ENCODE measurements around the gene TRIM65. TPM values are rescaled to one million over a fixed set of nuclear protein-coding genes. Genes with fewer than 3 reads are reported as not detected.

The TRIM65 gene
- total and polyA plus RNA-seq, 2 of the 13 experiments (the other 11 are each of a cell fraction or from before 2014, with no cell fraction given): 10.3 to 22.4 TPM

GRCh38 chr17:75891605-75892555, 4.9 kb downstream of the TRIM65 start (continued):
- TF ChIP-seq HHEX (CRISPR knock-in tag; IDR thresholded peaks at IDR 0.05) (no peak), ZNF567 (CRISPR knock-in tag; IDR thresholded peaks at IDR 0.05; ENCODE audit: borderline replicate concordance) (no peak), ZNF784 (CRISPR knock-in tag; IDR thresholded peaks at IDR 0.05; ENCODE audit: borderline replicate concordance) (peak; percentile 77; the same call in 1 of the 2 replicates), TAF1 (CRISPR knock-in tag; IDR thresholded peaks at IDR 0.05) (peak; percentile 43; the same call in 1 of the 2 replicates), BCL3 (CRISPR knock-in tag; IDR thresholded peaks at IDR 0.05) (no peak), POLR2G (IDR thresholded peaks at IDR 0.05; ENCODE audit: low read depth, low read length) (no peak), MXD1 (CRISPR knock-in tag; IDR thresholded peaks at IDR 0.05) (no peak; the same call in 1 of the 2 replicates), ZBTB2 (CRISPR knock-in tag; IDR thresholded peaks at IDR 0.05; ENCODE audit: low read depth) (0 out of 2 replicates have a peak, but pooled peaks have one; percentile 7), ZNF33B (CRISPR knock-in tag; IDR thresholded peaks at IDR 0.05) (no peak; the same call in 1 of the 2 replicates), ZNF557 (CRISPR knock-in tag; IDR thresholded peaks at IDR 0.05) (peak; percentile 64; the same call in 1 of the 2 replicates), ZBTB4 (CRISPR knock-in tag; IDR thresholded peaks at IDR 0.05; ENCODE audit: borderline replicate concordance) (peak; percentile 97; the same call in 1 of the 2 replicates), POGZ (CRISPR knock-in tag; IDR thresholded peaks at IDR 0.05) (peak; percentile 9), PRDM10 (CRISPR knock-in tag; IDR thresholded peaks at IDR 0.05; ENCODE audit: low read depth) (peak; percentile 78; the same call in 1 of the 2 replicates), ZNF354B (CRISPR knock-in tag; IDR thresholded peaks at IDR 0.05) (no peak; the same call in 1 of the 2 replicates)

Measured in HepG2 (cell line).